Pancreas (tissue), 10 donors: ENCODE results near the gene CAMK2G. TPM values are rescaled to one million over a fixed set of nuclear protein-coding genes. Genes with fewer than 3 reads are reported as not detected.

ENCODE experiments used
- ATAC-seq, 4 donors: fragments of 200-7000 bp; cut with Tn5 transposase; one replicate each; pipeline versions ENCODE4 v1.8.0 to v1.9.1; 2020; ENCODE audit warnings: mild to moderate bottlenecking in 4 of 4, moderate library complexity in 4 of 4
- DNase-seq, 6 donors: peaks; one replicate each; pipeline ENCODE4 v3.0.0-alpha.2; 2020
- FAIRE-seq: peaks from 2 replicates; lab custom pipeline; 2012; peaks lifted over from hg19 to GRCh38; lab: Jason Lieb, UNC
- H3K27ac ChIP-seq, 4 donors: fragments of 200-600 bp; sonication (generic); 1 replicate in 3 of 4; 2 replicates in 1 of 4; pipeline versions ENCODE4 v1.5.0 to v1.8.0; 2020
- H3K27me3 ChIP-seq, 4 donors: fragments of 200-600 bp; one replicate each; pipeline ENCODE4 v1.8.0; 2021
- H3K36me3 ChIP-seq, 3 donors: fragments of 200-600 bp; sonication (generic) in 1 of 3; one replicate each; pipeline versions ENCODE4 v1.5.0 to v1.8.0; 2020 to 2021
- H3K4me1 ChIP-seq, 3 donors: fragments of 200-600 bp; one replicate each; pipeline ENCODE4 v1.8.0; 2021
- H3K4me3 ChIP-seq, 4 donors: fragments of 200-600 bp; sonication (generic) in 2 of 4; one replicate each; pipeline versions ENCODE4 v1.5.0 to v1.8.0; 2020 to 2021
- H3K9me3 ChIP-seq, 4 donors: fragments of 200-600 bp; one replicate each; pipeline ENCODE4 v1.8.0; 2021
- CTCF ChIP-seq, 4 donors: fragments of 200-600 bp; sonication (generic) in 3 of 4; IDR thresholded peaks; one replicate each; pipeline versions ENCODE4 v1.5.0 to v1.8.0; 2021; ENCODE audit warnings: antibody characterized with exemption in 4 of 4
- WGBS, 2 donors: extraction: QIAGEN DNeasy Blood & Tissue Kit; methylation state at CpG; one replicate each; pipeline ENCODE4 v1.1.7; 2013; 5-methylcytosine and 5-hydroxymethylcytosine counted together
- intact Hi-C, 3 donors: fragments of 100-400 bp; cut with DNase I; formaldehyde crosslinking; loops; one replicate each; pipeline versions ENCODE4 v1.11.1 to v1.14.2; 2022
- polyA plus RNA-seq, 2 donors: library from polyadenylated mRNA; stranded (reverse); fragments of 200-250 nt; gene quantifications; one replicate each; pipeline ENCODE4 v1.2.3, GENCODE V29; 2013
- total RNA-seq, 6 donors: library from RNA; stranded (reverse); fragmentation: NEBNext Ultra II Directional in 4 of 6; extraction: Animal tissue kit (Norgen Biotek cat#: 25700) in 4 of 6; gene quantifications; one replicate each; pipeline versions ENCODE4 v1.2.1 to v1.2.4, GENCODE V29; 2021 to 2023
- donor health status: healthy with polysubstance abuse.
- donor health status: DM: no; HTN: no; CAD: no; lungs with moderate emphysema.
- donor health status: DM: no; HTN: no; CAD: no.
- donor health status: control.
- donor health status: control.
- donor health status: Bipolar disorder and iron deficiency.
- donor health status: DM: yes; HTN: yes; CAD: no.
- donor health status: DM: no; HTN: no; CAD: no.
- donor health status: DM: no; HTN: no; CAD: no.
- donor health status: DM: yes; HTN: yes; CAD: no.

Gene CAMK2G
- total and polyA plus RNA-seq, 8 donors, result 5.3 to 18.4 (median 8.3) TPM

GRCh38 chr10:73873838-73874215 is 528 bp downstream of the CAMK2G start:
- ATAC-seq (peak in 1 of 4 donors; percentile 2), DNase-seq (peak in 2 of 6 donors; percentile 15 to 35), FAIRE-seq (no peak)
- intact Hi-C loops, result no loop called here
- Histone ChIP-seq H3K36me3 (no peaks in the 10 kb centered on the region), H3K27ac (no peak overlapping the region), H3K9me3 (no peaks in the 10 kb centered on the region), H3K4me3 (peak overlapping the region; percentile 77 to 95 (median 78)), H3K4me1 (peaks cover 0 to 4% (median 0%) of the 10 kb centered on the region in 3 donors), H3K27me3 (no peaks in the 10 kb centered on the region)
- no peak for TF ChIP-seq CTCF (IDR thresholded peaks at IDR 0.05)
- 0 to 1% methylated on average over 9 to 39 of the region's 39 CpGs for WGBS, 2 donors

- intact Hi-C loops, result no loop called here
- no peak overlapping the region for H3K27ac ChIP-seq
- peak in 1 of 6 donors; percentile 30 for DNase-seq
- no peak for ATAC-seq
- WGBS, 2 donors, result 35 to 58% methylated on average over 21 to 33 of the region's 33 CpGs
- peak overlapping the region; percentile 77 to 95 (median 78) for H3K4me3 ChIP-seq
- no peaks in the 10 kb centered on the region for H3K9me3 ChIP-seq
- no peaks in the 10 kb centered on the region for H3K27me3 ChIP-seq
- no peak for FAIRE-seq
- peaks cover 0 to 4% (median 0%) of the 10 kb centered on the region in 3 donors for H3K4me1 ChIP-seq
- no peak for TF ChIP-seq CTCF (IDR thresholded peaks at IDR 0.05)
- H3K36me3 ChIP-seq, result no peaks in the 10 kb centered on the region
Observed at GRCh38 chr10:73873142-73873837, 1.1 kb downstream of the CAMK2G start.

GRCh38 chr10:73872190-73872710 is 2.1 kb downstream of the CAMK2G start:
- 51 to 57% methylated on average over 5 of the region's 5 CpGs for WGBS, 2 donors
- intact Hi-C loops, result no loop called here
- no peak for ATAC-seq
- no peak for DNase-seq
- Histone ChIP-seq H3K4me1 (peaks cover 0 to 4% (median 0%) of the 10 kb centered on the region in 3 donors), H3K9me3 (no peaks in the 10 kb centered on the region), H3K27me3 (no peaks in the 10 kb centered on the region), H3K36me3 (no peaks in the 10 kb centered on the region), H3K27ac (no peak overlapping the region), H3K4me3 (no peak overlapping the region)
- no peak for FAIRE-seq
- no peak for TF ChIP-seq CTCF (IDR thresholded peaks at IDR 0.05)

DNA sequence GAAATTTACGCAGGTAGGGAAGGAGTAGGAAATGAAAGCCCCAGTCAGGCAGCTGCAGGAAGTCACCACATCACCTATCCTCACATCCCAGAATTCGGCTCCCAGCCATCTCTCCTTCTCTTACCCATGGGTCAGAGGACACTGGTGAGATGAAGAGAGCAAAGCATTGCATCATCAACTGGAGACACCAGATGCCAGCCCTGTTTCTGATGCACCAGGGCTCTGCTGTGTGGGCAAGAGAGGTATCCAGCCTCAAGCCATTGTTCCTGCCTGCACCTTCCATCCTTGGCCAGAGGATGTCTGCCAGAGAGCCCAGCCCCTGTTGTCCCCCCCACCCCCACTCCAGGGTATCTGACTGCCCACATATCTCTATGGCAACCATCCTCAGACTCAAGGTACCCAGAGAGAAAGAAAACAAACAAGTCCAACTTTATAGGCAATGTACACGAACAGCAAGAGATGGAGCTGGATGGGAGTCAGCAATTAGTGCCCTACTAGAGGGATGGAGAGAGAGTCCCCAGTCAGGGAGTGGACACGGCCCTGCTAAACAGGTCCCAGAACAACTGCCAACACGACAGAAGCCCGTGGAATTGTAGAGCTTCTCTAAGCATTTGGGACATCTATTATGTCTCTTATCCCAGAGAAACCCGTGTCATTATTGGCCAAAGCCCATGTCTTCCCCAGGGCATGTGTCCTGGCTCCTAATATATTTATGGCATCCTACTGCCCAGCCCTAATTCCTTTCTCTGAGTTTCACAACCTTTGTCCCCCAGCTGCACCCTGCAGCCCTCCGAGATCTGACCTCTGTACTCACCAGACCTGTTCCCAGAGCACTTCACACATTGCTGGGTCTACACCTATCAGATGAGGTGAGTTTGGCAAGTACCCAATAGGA is 2.8 kb downstream of the CAMK2G start:
- no peaks in the 10 kb centered on the region for H3K27me3 ChIP-seq
- ATAC-seq (peak in 1 of 4 donors; percentile 10), DNase-seq (no peak), FAIRE-seq (no peak)
- peaks cover 0 to 4% (median 0%) of the 10 kb centered on the region in 3 donors for H3K4me1 ChIP-seq
- intact Hi-C loops, result no loop called here
- H3K27ac ChIP-seq, result no peak overlapping the region
- H3K36me3 ChIP-seq, result no peaks in the 10 kb centered on the region
- no peaks in the 10 kb centered on the region for H3K9me3 ChIP-seq
- TF ChIP-seq CTCF (IDR thresholded peaks at IDR 0.05), result no peak
- 54 to 55% methylated on average over 8 of the region's 8 CpGs for WGBS, 2 donors
- H3K4me3 ChIP-seq, result no peak overlapping the region
